Naive thymus-derived CD4-positive, alpha-beta T cell (primary cell): Measurements from ENCODE around the gene SMG9. TPM values are rescaled to one million over a fixed set of nuclear protein-coding genes. Genes with fewer than 3 reads are reported as not detected.

ENCODE experiments used
- ATAC-seq: fragments of 150-1000 bp; cut with Tn5 transposase; 2 replicates; pipeline ENCODE4 v1.10.0; 2021; ENCODE audit warnings: mild to moderate bottlenecking, moderate library complexity
- CTCF ChIA-PET: fragments of 350-600 bp; sonication (Branson Sonifier 250); formaldehyde crosslinking; loops from one replicate; lab custom pipeline; 2021; ENCODE audit warnings: antibody characterized with exemption; lab: Charles Lee
- POLR2A ChIA-PET: fragments of 350-600 bp; sonication (Branson Sonifier 250); formaldehyde crosslinking; loops from one replicate; lab custom pipeline; 2021; ENCODE audit warnings: antibody characterized with exemption, inconsistent platforms; lab: Charles Lee
- DNase-seq, 9 donors: peaks; one replicate each; pipeline versions ENCODE4 v3.0.0 to v3.0.0-alpha.2; 2020 to 2022; ENCODE audit warnings: mixed read lengths in 1 of 9
- H3K27ac ChIP-seq: one replicate; pipeline ENCODE4 v1.7.0; 2013; ENCODE audit warnings: mild to moderate bottlenecking, low read depth, low read length, moderate library complexity
- H3K27me3 ChIP-seq, 2 donors: one replicate each; pipeline ENCODE4 v1.7.0; 2013; ENCODE audit warnings: low read length in 2 of 2, mild to moderate bottlenecking in 2 of 2, moderate library complexity in 2 of 2; ENCODE audit not compliant: control insufficient read depth in 2 of 2, insufficient read depth in 2 of 2
- H3K36me3 ChIP-seq, 3 experiments: 1 replicate in 2 of 3; 2 replicates in 1 of 3; pipeline ENCODE4 v1.7.0; 2013; ENCODE audit warnings: low read length in 3 of 3, mild to moderate bottlenecking in 3 of 3, moderate library complexity in 1 of 3; ENCODE audit not compliant: insufficient read depth in 3 of 3, control insufficient read depth in 2 of 3
- H3K4me1 ChIP-seq, 2 donors: one replicate each; pipeline ENCODE4 v1.7.0; 2013; ENCODE audit warnings: low read length in 2 of 2, mild to moderate bottlenecking in 2 of 2, moderate library complexity in 1 of 2; ENCODE audit not compliant: control insufficient read depth in 2 of 2, insufficient read depth in 2 of 2
- H3K4me3 ChIP-seq: 2 replicates; pipeline ENCODE4 v1.7.0; 2013; ENCODE audit warnings: mild to moderate bottlenecking, low read length
- H3K9me3 ChIP-seq, 3 experiments: 1 replicate in 2 of 3; 2 replicates in 1 of 3; pipeline ENCODE4 v1.7.0; 2013; ENCODE audit warnings: low read length in 3 of 3; ENCODE audit not compliant: control insufficient read depth in 2 of 3
- H3K27ac Mint-ChIP-seq, 9 donors: one replicate each; pipeline ENCODE4 v1.8.0; 2020 to 2022; ENCODE audit warnings: mixed read lengths in 9 of 9, mild to moderate bottlenecking in 8 of 9, moderate library complexity in 5 of 9, inconsistent platforms in 2 of 9
- H3K27me3 Mint-ChIP-seq, 5 donors: one replicate each; pipeline ENCODE4 v1.8.0; 2021 to 2022; ENCODE audit warnings: mixed read lengths in 5 of 5, mild to moderate bottlenecking in 1 of 5
- H3K36me3 Mint-ChIP-seq, 5 donors: one replicate each; pipeline ENCODE4 v1.8.0; 2020 to 2022; ENCODE audit warnings: mixed read lengths in 5 of 5, mild to moderate bottlenecking in 3 of 5, inconsistent platforms in 1 of 5
- H3K4me1 Mint-ChIP-seq, 7 donors: one replicate each; pipeline ENCODE4 v1.8.0; 2020 to 2022; ENCODE audit warnings: mixed read lengths in 7 of 7, mild to moderate bottlenecking in 3 of 7, inconsistent platforms in 1 of 7
- H3K4me3 Mint-ChIP-seq, 10 donors: one replicate each; pipeline ENCODE4 v1.8.0; 2020 to 2022; ENCODE audit warnings: mild to moderate bottlenecking in 10 of 10, mixed read lengths in 10 of 10, moderate library complexity in 6 of 10, inconsistent platforms in 2 of 10
- H3K9me3 Mint-ChIP-seq, 11 donors: one replicate each; pipeline ENCODE4 v1.8.0; 2020 to 2022; ENCODE audit warnings: mixed read lengths in 11 of 11, mild to moderate bottlenecking in 4 of 11, inconsistent platforms in 1 of 11, moderate library complexity in 1 of 11
- intact Hi-C, 2 donors: fragments of 100-400 bp; cut with micrococcal nuclease; formaldehyde crosslinking; loops; one replicate each; pipeline ENCODE4 v1.15.1; 2023
- polyA plus RNA-seq, 2 donors: library from polyadenylated mRNA; unstranded; fragments of 300-500 nt; fragmentation: Illumina TruSeq; gene quantifications; one replicate each; pipeline ENCODE4 v1.2.3, GENCODE V29; 2021
- total RNA-seq, 6 experiments: library from RNA in 5 of 6; stranded (reverse) in 5 of 6; gene quantifications; 1 replicate in 5 of 6; 2 replicates in 1 of 6; pipeline ENCODE4 v1.2.3 and lab custom pipeline; 2021 to 2026

Gene SMG9
- total and polyA plus RNA-seq, 7 experiments from 2014 or later, result 7.9 to 75.9 (median 50.5) TPM

- Histone ChIP-seq H3K36me3 (no peaks in the 10 kb centered on the region), H3K27me3 (no peaks in the 10 kb centered on the region), H3K4me3 (no peak overlapping the region), H3K4me1 (no peaks in the 10 kb centered on the region), H3K9me3 (peaks cover 0 to 21% (median 7%) of the 10 kb centered on the region in 3 experiments), H3K27ac (no peak overlapping the region)
- intact Hi-C loops, result no loop called here
- POLR2A ChIA-PET, result no interaction called here
- Mint-ChIP-seq H3K36me3 (peaks cover 3 to 7% (median 6%) of the 10 kb centered on the region in 5 donors), H3K9me3 (peaks cover 0 to 45% (median 19%) of the 10 kb centered on the region in 11 donors), H3K4me1 (no peaks in the 10 kb centered on the region), H3K4me3 (peak overlapping the region in 1 of 10 donors; percentile 52), H3K27me3 (peaks cover 0 to 5% (median 4%) of the 10 kb centered on the region in 5 donors), H3K27ac (no peak overlapping the region)
- no peak for DNase-seq
- CTCF ChIA-PET, result no interaction called here
- ATAC-seq, result peak; percentile 42
Measured at GRCh38 chr19:43692385-43692784, 62.4 kb downstream of the SMG9 start.

- Histone ChIP-seq H3K4me1 (no peaks in the 10 kb centered on the region), H3K27ac (no peak overlapping the region), H3K4me3 (no peak overlapping the region), H3K9me3 (peaks cover 0 to 21% (median 7%) of the 10 kb centered on the region in 3 experiments), H3K36me3 (no peaks in the 10 kb centered on the region), H3K27me3 (no peaks in the 10 kb centered on the region)
- no peak overlapping the region for H3K4me3 Mint-ChIP-seq
- DNase-seq (no peak), ATAC-seq (no peak)
- peaks cover 0 to 45% (median 19%) of the 10 kb centered on the region in 11 donors for H3K9me3 Mint-ChIP-seq
- H3K27me3 Mint-ChIP-seq, result peaks cover 0 to 5% (median 0%) of the 10 kb centered on the region in 5 donors
- no peaks in the 10 kb centered on the region for H3K4me1 Mint-ChIP-seq
- H3K36me3 Mint-ChIP-seq, result peaks cover 3 to 7% (median 6%) of the 10 kb centered on the region in 5 donors
- ChIA-PET CTCF (no interaction called here), POLR2A (no interaction called here)
- H3K27ac Mint-ChIP-seq, result no peak overlapping the region
- intact Hi-C loops, result no loop called here
Measured at GRCh38 chr19:43691755-43692154, 63.0 kb downstream of the SMG9 start.

GRCh38 chr19:43690890-43691289 is 63.9 kb downstream of the SMG9 start:
- Histone ChIP-seq H3K36me3 (no peaks in the 10 kb centered on the region), H3K4me1 (no peaks in the 10 kb centered on the region), H3K4me3 (no peak overlapping the region), H3K27ac (no peak overlapping the region), H3K9me3 (peaks cover 0 to 21% (median 7%) of the 10 kb centered on the region in 3 experiments), H3K27me3 (no peaks in the 10 kb centered on the region)
- ATAC-seq (no peak), DNase-seq (no peak)
- intact Hi-C loops, result no loop called here
- H3K27me3 Mint-ChIP-seq, result peaks cover 0 to 5% (median 0%) of the 10 kb centered on the region in 5 donors
- no peak overlapping the region for H3K4me3 Mint-ChIP-seq
- no peaks in the 10 kb centered on the region for H3K4me1 Mint-ChIP-seq
- peaks cover 0 to 37% (median 19%) of the 10 kb centered on the region in 11 donors for H3K9me3 Mint-ChIP-seq
- POLR2A ChIA-PET, result interaction anchor here (0.7 to 1.2 kb wide), 2 partner anchors 17 to 21 kb away, joined by 3 to 4 read pairs; partner anchors contain the start of gene PLAUR
- no peak overlapping the region for H3K27ac Mint-ChIP-seq
- peaks cover 3 to 7% (median 6%) of the 10 kb centered on the region in 5 donors for H3K36me3 Mint-ChIP-seq
- CTCF ChIA-PET, result no interaction called here

DNA sequence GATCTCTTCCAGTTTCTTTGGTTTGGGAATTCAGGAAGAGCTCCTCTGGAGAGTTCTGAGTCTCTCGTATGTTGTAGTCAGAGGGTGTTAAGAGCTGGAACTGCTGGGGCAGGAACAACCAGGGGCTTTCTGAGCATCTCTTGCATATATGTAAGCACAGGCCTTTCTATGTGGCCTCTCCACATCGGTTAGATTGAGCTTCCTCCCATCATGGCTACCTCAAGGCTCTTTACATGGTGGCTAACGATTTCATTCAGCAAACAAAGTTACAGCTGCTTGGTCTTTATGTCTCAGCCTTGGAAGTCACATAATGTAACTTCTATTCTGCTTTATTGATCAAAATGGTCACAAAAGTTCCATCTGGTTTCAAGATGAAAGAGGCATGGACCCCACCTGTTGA is 64.3 kb downstream of the SMG9 start:
- no peaks in the 10 kb centered on the region for H3K27me3 ChIP-seq
- H3K4me1 ChIP-seq, result no peaks in the 10 kb centered on the region
- no peak overlapping the region for H3K27ac Mint-ChIP-seq
- peaks cover 0 to 21% (median 7%) of the 10 kb centered on the region in 3 experiments for H3K9me3 ChIP-seq
- intact Hi-C loops, result no loop called here
- peaks cover 0 to 36% (median 19%) of the 10 kb centered on the region in 11 donors for H3K9me3 Mint-ChIP-seq
- ChIA-PET POLR2A (interaction anchor here (0.7 to 1.2 kb wide), 2 partner anchors 17 to 20 kb away, joined by 3 to 4 read pairs; partner anchors contain the start of gene PLAUR), CTCF (no interaction called here)
- H3K36me3 Mint-ChIP-seq, result peaks cover 3 to 7% (median 6%) of the 10 kb centered on the region in 5 donors
- H3K4me3 ChIP-seq, result no peak overlapping the region
- no peak overlapping the region for H3K4me3 Mint-ChIP-seq
- H3K27ac ChIP-seq, result no peak overlapping the region
- ATAC-seq (no peak), DNase-seq (no peak)
- H3K27me3 Mint-ChIP-seq, result peaks cover 0 to 5% (median 0%) of the 10 kb centered on the region in 5 donors
- H3K4me1 Mint-ChIP-seq, result no peaks in the 10 kb centered on the region
- H3K36me3 ChIP-seq, result no peaks in the 10 kb centered on the region

DNA sequence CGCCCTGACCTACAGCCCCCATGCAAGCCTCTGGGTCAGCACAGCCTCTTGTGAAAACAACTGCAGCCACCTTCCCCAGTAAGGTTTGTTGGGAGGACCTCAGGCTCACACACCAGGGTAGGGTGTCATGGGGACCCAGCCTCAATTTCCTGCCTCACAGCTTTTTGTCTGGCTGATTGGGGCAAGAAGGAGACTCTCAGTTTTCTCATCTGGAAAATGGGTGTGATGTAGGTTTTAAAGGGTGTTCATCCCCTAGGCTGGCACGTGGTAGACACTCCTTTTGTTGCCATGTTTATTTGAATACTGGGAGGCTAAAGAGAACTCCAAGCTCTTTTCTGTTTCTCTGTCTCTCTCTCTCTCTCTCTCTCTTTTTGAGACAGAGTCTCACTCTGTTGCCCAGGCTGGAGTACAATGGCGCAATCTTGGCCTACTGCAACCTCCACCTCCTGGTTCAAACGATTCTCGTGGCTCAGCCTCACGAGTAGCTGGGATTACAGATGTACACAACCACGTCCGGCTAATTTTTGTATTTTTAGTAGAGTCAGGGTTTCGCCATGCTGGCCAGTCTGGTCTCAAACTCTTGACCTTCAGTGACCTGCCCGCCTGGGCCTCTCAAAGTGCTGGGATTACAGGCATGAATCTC is 66.6 kb downstream of the SMG9 start:
- intact Hi-C loops, result no loop called here
- Mint-ChIP-seq H3K27ac (no peak overlapping the region), H3K9me3 (peaks cover 0 to 31% (median 17%) of the 10 kb centered on the region in 11 donors), H3K36me3 (peaks cover 0 to 6% (median 3%) of the 10 kb centered on the region in 5 donors), H3K27me3 (peaks cover 0 to 4% (median 0%) of the 10 kb centered on the region in 5 donors), H3K4me1 (no peaks in the 10 kb centered on the region), H3K4me3 (no peak overlapping the region)
- ATAC-seq (no peak), DNase-seq (no peak)
- Histone ChIP-seq H3K27ac (no peak overlapping the region), H3K27me3 (no peaks in the 10 kb centered on the region), H3K36me3 (no peaks in the 10 kb centered on the region), H3K4me3 (no peak overlapping the region), H3K9me3 (peaks cover 0 to 21% (median 7%) of the 10 kb centered on the region in 3 experiments), H3K4me1 (no peaks in the 10 kb centered on the region)
- ChIA-PET CTCF (no interaction called here), POLR2A (no interaction called here)

DNA sequence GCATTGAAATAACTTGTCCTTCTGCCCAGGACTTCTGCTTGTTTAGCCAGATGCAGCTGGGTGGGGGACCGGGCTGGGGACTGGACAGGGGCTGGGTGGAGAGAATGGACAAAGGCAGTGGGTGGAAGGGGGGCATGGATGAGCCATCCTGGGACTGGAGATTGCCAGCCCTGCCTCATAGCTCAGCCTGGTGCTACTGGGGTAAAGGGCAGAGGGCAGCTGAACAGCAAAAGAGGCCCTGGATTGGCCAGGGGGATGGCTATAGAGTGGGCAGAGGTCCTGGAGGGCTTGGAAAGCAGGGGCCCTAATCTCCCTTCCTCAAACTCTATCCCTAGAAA is 67.1 kb downstream of the SMG9 start:
- Histone ChIP-seq H3K9me3 (peaks cover 0 to 21% (median 7%) of the 10 kb centered on the region in 3 experiments), H3K4me1 (no peaks in the 10 kb centered on the region), H3K4me3 (no peak overlapping the region), H3K27ac (no peak overlapping the region), H3K36me3 (no peaks in the 10 kb centered on the region), H3K27me3 (no peaks in the 10 kb centered on the region)
- POLR2A ChIA-PET, result no interaction called here
- Mint-ChIP-seq H3K4me3 (no peak overlapping the region), H3K36me3 (peaks cover 0 to 6% (median 3%) of the 10 kb centered on the region in 5 donors), H3K9me3 (peaks cover 0 to 26% (median 16%) of the 10 kb centered on the region in 11 donors), H3K4me1 (no peaks in the 10 kb centered on the region), H3K27ac (no peak overlapping the region), H3K27me3 (peaks cover 0 to 4% (median 0%) of the 10 kb centered on the region in 5 donors)
- ATAC-seq, result no peak
- DNase-seq, result no peak
- intact Hi-C loops, result no loop called here
- CTCF ChIA-PET, result no interaction called here

GRCh38 chr19:43684326-43684725 is 70.4 kb downstream of the SMG9 start:
- H3K27me3 Mint-ChIP-seq, result no peaks in the 10 kb centered on the region
- H3K36me3 ChIP-seq, result no peaks in the 10 kb centered on the region
- H3K27ac ChIP-seq, result no peak overlapping the region
- intact Hi-C loops, result no loop called here
- no peak for DNase-seq
- H3K9me3 ChIP-seq, result no peaks in the 10 kb centered on the region
- CTCF ChIA-PET, result no interaction called here
- H3K27me3 ChIP-seq, result no peaks in the 10 kb centered on the region
- no peak for ATAC-seq
- H3K4me3 ChIP-seq, result no peak overlapping the region
- no peak overlapping the region for H3K27ac Mint-ChIP-seq
- H3K4me1 Mint-ChIP-seq, result no peaks in the 10 kb centered on the region
- POLR2A ChIA-PET, result no interaction called here
- H3K4me3 Mint-ChIP-seq, result no peak overlapping the region
- H3K36me3 Mint-ChIP-seq, result no peaks in the 10 kb centered on the region
- H3K9me3 Mint-ChIP-seq, result peaks cover 0 to 2% (median 0%) of the 10 kb centered on the region in 11 donors
- H3K4me1 ChIP-seq, result no peaks in the 10 kb centered on the region
